ENCODE data around the gene PPT1.

Gene PPT1

GRCh38 chr1:40078512-40079333 is 18.3 kb downstream of the PPT1 start:
- TF ChIP-seq CTCF (IDR thresholded peaks at IDR 0.05; ENCODE audit: control insufficient read depth, extremely low read depth, insufficient read depth), result peak; percentile 76

GRCh38 chr1:40076895-40077312 is 20.1 kb downstream of the PPT1 start:
- no peak for TF ChIP-seq CTCF (IDR thresholded peaks at IDR 0.05; ENCODE audit: control insufficient read depth, extremely low read depth, insufficient read depth)
- no peak overlapping the region for H3K4me3 ChIP-seq (ENCODE audit: low read depth, low read length)
- DNase-seq (ENCODE audit: low read depth), result no peak

More at GRCh38 chr1:40078512-40079333, 18.3 kb downstream of the PPT1 start:
- DNase-seq (ENCODE audit: low read depth), result no peak
- H3K4me3 ChIP-seq (ENCODE audit: low read depth, low read length), result no peak overlapping the region

- H3K4me3 ChIP-seq (ENCODE audit: low read depth, low read length), result no peak overlapping the region
- DNase-seq (ENCODE audit: low read depth), result no peak
- TF ChIP-seq CTCF (IDR thresholded peaks at IDR 0.05; ENCODE audit: control insufficient read depth, extremely low read depth, insufficient read depth), result no peak
These were observed 21.8 kb downstream of the PPT1 start for GRCh38 chr1:40075266-40075665.

- TF ChIP-seq CTCF (IDR thresholded peaks at IDR 0.05; ENCODE audit: control insufficient read depth, extremely low read depth, insufficient read depth), result no peak
- no peak for DNase-seq (ENCODE audit: low read depth)
- no peak overlapping the region for H3K4me3 ChIP-seq (ENCODE audit: low read depth, low read length)
These were observed 24.0 kb downstream of the PPT1 start for GRCh38 chr1:40073062-40073461.

GRCh38 chr1:40072142-40072541 is 24.9 kb downstream of the PPT1 start:
- no peak for TF ChIP-seq CTCF (IDR thresholded peaks at IDR 0.05; ENCODE audit: control insufficient read depth, extremely low read depth, insufficient read depth)
- no peak for DNase-seq (ENCODE audit: low read depth)
- H3K4me3 ChIP-seq (ENCODE audit: low read depth, low read length), result no peak overlapping the region

- no peak for TF ChIP-seq CTCF (IDR thresholded peaks at IDR 0.05; ENCODE audit: control insufficient read depth, extremely low read depth, insufficient read depth)
- no peak for DNase-seq (ENCODE audit: low read depth)
- H3K4me3 ChIP-seq (ENCODE audit: low read depth, low read length), result no peak overlapping the region
These were observed 29.2 kb downstream of the PPT1 start for GRCh38 chr1:40067851-40068250.

GRCh38 chr1:40067023-40067422 is 30.0 kb downstream of the PPT1 start:
- no peak for TF ChIP-seq CTCF (IDR thresholded peaks at IDR 0.05; ENCODE audit: control insufficient read depth, extremely low read depth, insufficient read depth)
- no peak for DNase-seq (ENCODE audit: low read depth)
- no peak overlapping the region for H3K4me3 ChIP-seq (ENCODE audit: low read depth, low read length)

Data from LNCaP clone FGC (cell line).